ENCODE data around the gene ZNF787.

DNA sequence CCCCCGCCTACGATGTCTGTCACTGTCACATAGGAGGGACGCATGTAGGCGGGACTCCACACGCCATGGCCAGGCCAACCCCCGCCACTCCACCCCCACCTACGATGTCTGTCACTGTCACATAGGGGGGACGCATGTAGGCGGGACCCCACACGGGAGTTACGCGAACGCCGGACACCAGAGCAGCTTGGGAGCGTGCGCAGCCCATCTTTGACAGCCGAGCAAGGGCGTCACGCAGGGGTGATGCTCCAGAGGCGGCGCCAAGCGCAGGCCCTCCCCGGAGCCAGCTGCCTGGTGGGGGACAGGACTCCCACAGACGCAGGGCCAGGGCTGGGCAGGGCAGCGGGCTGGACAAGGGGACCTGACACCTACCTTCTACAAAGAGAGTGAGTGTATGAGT is 20.0 kb downstream of the ZNF787 start:
- TF ChIP-seq, protein P1, sequence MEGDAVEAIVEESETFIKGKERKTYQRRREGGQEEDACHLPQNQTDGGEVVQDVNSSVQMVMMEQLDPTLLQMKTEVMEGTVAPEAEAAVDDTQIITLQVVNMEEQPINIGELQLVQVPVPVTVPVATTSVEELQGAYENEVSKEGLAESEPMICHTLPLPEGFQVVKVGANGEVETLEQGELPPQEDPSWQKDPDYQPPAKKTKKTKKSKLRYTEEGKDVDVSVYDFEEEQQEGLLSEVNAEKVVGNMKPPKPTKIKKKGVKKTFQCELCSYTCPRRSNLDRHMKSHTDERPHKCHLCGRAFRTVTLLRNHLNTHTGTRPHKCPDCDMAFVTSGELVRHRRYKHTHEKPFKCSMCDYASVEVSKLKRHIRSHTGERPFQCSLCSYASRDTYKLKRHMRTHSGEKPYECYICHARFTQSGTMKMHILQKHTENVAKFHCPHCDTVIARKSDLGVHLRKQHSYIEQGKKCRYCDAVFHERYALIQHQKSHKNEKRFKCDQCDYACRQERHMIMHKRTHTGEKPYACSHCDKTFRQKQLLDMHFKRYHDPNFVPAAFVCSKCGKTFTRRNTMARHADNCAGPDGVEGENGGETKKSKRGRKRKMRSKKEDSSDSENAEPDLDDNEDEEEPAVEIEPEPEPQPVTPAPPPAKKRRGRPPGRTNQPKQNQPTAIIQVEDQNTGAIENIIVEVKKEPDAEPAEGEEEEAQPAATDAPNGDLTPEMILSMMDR (IDR thresholded peaks at IDR 0.05; ENCODE audit: control extremely low read depth in 1 of 3, insufficient read depth in 1 of 3, low read depth in 1 of 3, low read length in 3 of 3): no peak
- no peak for TF ChIP-seq JUN (IDR thresholded peaks at IDR 0.05; ENCODE audit: low read depth, low read length)

Data from H1 (cell line).